ENCODE results near the gene MAML3. TPM values are rescaled to one million over a fixed set of nuclear protein-coding genes. Genes with fewer than 3 reads are reported as not detected.

Gene MAML3
- total and polyA plus RNA-seq, 9 donors: 11.1 to 23.8 (median 14.9) TPM

DNA sequence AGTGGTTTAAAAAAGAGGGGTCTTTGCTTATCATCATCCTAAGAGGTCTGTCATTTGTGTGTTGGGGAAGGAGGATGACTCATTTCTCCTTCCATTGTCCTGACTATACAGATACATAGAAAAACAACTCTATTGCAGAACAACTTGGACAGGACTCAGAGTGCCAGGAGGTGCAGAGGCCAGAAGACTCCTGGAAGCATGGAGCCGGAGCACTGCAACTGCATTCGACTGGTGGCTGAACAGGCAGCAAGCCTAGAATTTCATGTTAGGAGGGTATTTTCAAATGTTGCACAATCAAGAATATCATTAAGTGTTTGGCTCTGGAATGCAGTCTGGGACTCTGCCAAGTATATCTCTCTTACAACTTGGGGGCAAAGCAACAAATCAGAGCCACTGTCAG is 35.0 kb upstream of the MAML3 start:
- peak; percentile 49 to 78 (median 69) for DNase-seq
- Histone ChIP-seq H3K36me3 (no peaks in the 10 kb centered on the region), H3K27me3 (no peaks in the 10 kb centered on the region), H3K4me3 (no peak overlapping the region), H3K4me1 (ENCODE audit: insufficient read depth) (peaks cover 7% of the 10 kb centered on the region), H3K27ac (peak overlapping the region in 1 of 2 donors; percentile 42), H3K9me3 (no peaks in the 10 kb centered on the region)
- intact Hi-C loops (cut with DNase I): no loop called here
- 7 to 17% (median 9%) methylated on average over 2 of the region's 2 CpGs for WGBS, 3 donors
- no peak for TF ChIP-seq CTCF (IDR thresholded peaks at IDR 0.05)
- no peak for TF ChIP-seq EP300 (IDR thresholded peaks at IDR 0.05)
- no peak for TF ChIP-seq POLR2A (IDR thresholded peaks at IDR 0.05)

GRCh38 chr4:140187316-140187695 is 33.3 kb upstream of the MAML3 start:
- intact Hi-C loops (cut with DNase I): no loop called here
- no peaks in the 10 kb centered on the region for H3K36me3 ChIP-seq
- no peak for DNase-seq
- H3K9me3 ChIP-seq: no peaks in the 10 kb centered on the region
- TF ChIP-seq CTCF (IDR thresholded peaks at IDR 0.05) (no peak), POLR2A (IDR thresholded peaks at IDR 0.05) (no peak), EP300 (IDR thresholded peaks at IDR 0.05) (no peak)
- H3K4me3 ChIP-seq: no peak overlapping the region
- H3K4me1 ChIP-seq (ENCODE audit: insufficient read depth): peaks cover 7% of the 10 kb centered on the region
- WGBS, 3 donors: 76 to 86% (median 81%) methylated on average over 1 of the region's 1 CpG
- no peak overlapping the region for H3K27ac ChIP-seq
- H3K27me3 ChIP-seq: no peaks in the 10 kb centered on the region

DNA sequence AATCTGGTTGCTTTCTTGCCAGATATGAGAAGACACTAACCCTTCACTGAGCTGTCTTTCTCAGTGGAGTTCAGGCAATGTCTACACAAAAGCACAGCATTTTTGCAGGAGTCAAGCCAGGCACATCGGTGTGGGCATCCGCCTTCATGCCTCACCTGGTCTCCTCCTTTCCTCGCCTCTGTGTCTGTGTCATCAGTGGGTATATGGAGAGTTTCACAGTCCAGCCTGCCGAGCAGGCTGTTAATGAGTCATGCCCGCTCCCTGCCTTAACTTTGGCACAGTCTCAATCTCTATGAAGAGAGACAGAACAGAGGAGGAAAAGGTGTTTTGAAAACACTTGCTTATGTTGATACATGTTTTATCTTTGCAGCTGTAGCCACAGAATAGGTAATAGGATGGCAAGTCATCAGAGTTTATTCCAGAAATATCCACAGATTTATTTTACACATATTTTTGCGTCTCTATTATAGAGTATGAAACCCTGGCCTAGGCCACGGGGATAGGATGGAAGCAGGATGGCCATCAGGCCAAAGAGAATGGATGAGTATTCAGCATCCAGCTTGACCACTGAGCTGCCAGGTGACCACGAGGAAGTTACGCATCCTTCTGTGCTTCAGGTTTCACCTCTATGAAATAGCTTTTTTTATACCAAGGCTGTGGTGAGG is 32.8 kb upstream of the MAML3 start:
- intact Hi-C loops (cut with DNase I): no loop called here
- DNase-seq: peak in 4 of 5 donors; percentile 27 to 29 (median 28)
- TF ChIP-seq EP300 (IDR thresholded peaks at IDR 0.05) (no peak), POLR2A (IDR thresholded peaks at IDR 0.05) (no peak), CTCF (IDR thresholded peaks at IDR 0.05) (no peak)
- no peaks in the 10 kb centered on the region for H3K36me3 ChIP-seq
- no peaks in the 10 kb centered on the region for H3K9me3 ChIP-seq
- H3K4me1 ChIP-seq (ENCODE audit: insufficient read depth): peaks cover 7% of the 10 kb centered on the region
- 68 to 73% (median 69%) methylated on average over 9 of the region's 9 CpGs for WGBS, 3 donors
- no peak overlapping the region for H3K4me3 ChIP-seq
- no peak overlapping the region for H3K27ac ChIP-seq
- H3K27me3 ChIP-seq: no peaks in the 10 kb centered on the region

DNA sequence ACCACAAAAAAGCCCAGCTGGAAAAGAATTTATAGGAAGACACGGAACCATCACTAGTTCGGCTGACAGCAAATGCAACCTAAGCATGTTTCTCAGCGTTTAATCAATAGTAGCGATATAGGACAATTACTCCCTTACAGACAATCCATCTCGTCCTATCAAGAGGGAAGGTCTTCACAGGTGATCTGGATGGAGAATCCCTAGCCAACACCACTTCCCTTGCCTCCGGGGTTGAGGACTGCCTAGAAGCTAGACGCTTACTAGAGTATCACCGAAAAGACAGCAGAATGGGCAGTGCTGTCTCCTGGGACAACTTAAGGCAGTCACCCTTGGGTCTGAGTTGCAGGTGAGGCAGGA is 32.1 kb upstream of the MAML3 start:
- TF ChIP-seq CTCF (IDR thresholded peaks at IDR 0.05) (no peak), EP300 (IDR thresholded peaks at IDR 0.05) (no peak), POLR2A (IDR thresholded peaks at IDR 0.05) (no peak)
- H3K36me3 ChIP-seq: no peaks in the 10 kb centered on the region
- H3K9me3 ChIP-seq: no peaks in the 10 kb centered on the region
- no peak overlapping the region for H3K27ac ChIP-seq
- no peak overlapping the region for H3K4me3 ChIP-seq
- DNase-seq: no peak
- H3K4me1 ChIP-seq (ENCODE audit: insufficient read depth): peaks cover 7% of the 10 kb centered on the region
- 81 to 89% (median 81%) methylated on average over 8 of the region's 8 CpGs for WGBS, 3 donors
- intact Hi-C loops (cut with DNase I): no loop called here
- no peaks in the 10 kb centered on the region for H3K27me3 ChIP-seq
